CMK (cell line): Measurements from ENCODE around the gene IFI44L.
A peak's percentile ranks its signal among the peaks of the same experiment; 100 is the strongest.

Source experiments
- DNase-seq: peaks from one replicate; pipeline ENCODE4 v3.0.0-alpha.2; 2010; ENCODE audit warnings: low read depth

The IFI44L gene

GRCh38 chr1:78641558-78641957 is 21.3 kb downstream of the IFI44L start:
- DNase-seq = no peak

- DNase-seq = peak; percentile 17
Measured at GRCh38 chr1:78645723-78646122, 25.5 kb downstream of the IFI44L start.

GRCh38 chr1:78647238-78647637 is 27.0 kb downstream of the IFI44L start:
- no peak for DNase-seq

- DNase-seq = peak; percentile 24
Measured at GRCh38 chr1:78649628-78650027, 29.4 kb downstream of the IFI44L start, which contains the start of gene IFI44. IFI44 (plus strand) TSS chr1:78649831; CDS start chr1:78650196, 365 bp downstream.

GRCh38 chr1:78650114-78650660 is 29.9 kb downstream of the IFI44L start:
- DNase-seq = no peak

DNA sequence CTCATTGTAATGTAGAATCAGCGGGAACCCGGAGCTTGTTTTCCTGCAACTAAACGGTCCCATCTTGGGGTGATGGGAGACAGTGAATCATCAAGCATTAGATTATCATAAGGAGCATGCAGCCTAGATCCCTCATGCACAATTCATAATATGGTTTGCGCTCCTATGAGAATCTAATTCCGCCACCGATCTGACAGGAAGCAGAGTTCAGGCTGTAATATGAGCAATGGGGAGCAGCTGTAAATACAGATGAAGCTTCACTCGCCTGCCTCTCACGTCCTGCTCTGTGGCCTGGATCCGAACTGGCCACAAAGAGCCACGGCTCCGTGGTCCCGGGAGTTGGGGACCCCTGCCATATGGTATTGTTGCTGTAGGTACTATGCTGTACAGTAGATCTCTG is 31.0 kb downstream of the IFI44L start:
- no peak for DNase-seq

DNA sequence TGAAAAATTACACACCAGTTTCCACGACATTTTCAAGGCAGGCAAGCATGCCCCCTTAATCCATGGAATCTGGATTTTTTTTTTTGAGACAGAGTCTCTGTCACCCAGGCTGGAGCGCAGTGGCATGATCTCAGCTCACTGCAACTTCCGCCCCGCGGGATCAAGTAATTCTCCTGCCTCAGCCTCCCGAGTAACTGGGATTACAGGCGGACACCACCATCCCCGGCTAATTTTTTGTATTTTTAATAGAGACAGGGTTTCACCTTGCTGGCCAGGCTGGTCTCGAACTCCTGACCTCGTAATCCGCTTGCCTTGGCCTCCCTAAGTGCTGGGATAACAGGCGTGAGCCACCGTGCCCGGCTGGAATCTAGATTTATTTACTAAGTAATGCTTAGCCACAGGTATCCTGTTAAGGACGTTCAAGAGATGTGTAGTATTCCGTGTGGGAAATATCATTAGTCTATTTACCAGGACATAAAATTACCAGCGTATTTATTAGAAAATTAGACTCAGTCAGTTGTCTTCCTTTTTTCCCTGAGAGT is 31.8 kb downstream of the IFI44L start:
- no peak for DNase-seq

DNA sequence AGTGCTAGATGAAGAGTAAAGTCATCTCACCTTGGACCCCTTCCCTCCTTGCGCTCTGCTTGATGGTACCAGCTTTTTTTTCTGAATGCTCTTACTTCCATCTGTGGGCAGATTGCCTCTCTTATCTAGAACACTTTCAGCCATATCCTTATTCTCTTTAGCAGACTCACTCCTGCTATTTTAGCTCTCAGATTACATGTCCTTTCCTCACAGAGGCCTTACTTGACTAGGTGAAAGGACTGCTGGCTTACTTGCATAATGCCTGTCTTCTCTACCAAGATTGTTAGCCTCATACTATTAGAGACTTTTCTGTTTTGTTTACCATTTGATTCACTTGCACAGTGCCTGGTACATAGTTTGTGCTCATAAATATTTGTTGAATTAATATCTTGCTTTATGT is 38.7 kb downstream of the IFI44L start:
- DNase-seq = no peak

GRCh38 chr1:78663923-78664322 is 43.7 kb downstream of the IFI44L start:
- no peak for DNase-seq

DNA sequence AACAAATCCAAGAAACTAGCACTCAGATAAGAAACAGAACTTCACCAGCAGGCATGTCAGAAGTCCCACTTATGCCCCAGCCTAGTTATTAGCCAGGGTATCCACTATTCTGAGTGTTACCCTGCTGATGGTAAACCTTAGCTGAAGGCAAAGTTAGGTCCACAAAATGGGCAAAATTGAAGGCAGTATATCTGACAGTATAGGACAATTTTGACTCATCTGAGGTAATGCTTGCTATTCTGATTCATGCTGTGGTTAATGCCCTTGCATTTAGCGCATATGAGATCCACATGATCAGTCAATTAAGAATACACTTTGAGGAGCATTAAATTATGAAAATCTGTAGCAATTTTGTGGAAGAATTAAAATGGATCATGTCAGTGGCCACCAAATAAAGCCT is 44.5 kb downstream of the IFI44L start:
- no peak for DNase-seq

- no peak for DNase-seq
Measured at GRCh38 chr1:78665809-78666208, 45.6 kb downstream of the IFI44L start.

DNA sequence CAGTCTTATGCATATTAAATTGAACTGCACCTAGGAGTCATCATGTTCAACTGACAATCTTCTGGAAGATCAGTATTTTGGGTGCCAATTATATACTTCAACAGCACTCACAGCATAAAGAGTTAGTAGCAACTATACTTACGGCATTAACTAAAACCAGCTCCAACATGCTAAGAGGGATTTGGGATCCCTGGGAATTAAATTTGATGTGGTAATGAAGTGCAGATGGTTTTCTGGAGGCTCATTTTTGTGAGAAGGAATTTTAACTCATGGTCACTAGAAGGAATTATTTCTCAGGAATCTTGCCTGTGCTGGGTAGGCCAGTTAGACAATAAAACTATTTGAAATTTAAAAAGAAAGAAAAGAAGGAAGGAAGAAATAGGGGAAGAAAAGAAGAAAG is 47.7 kb downstream of the IFI44L start:
- DNase-seq = no peak

- no peak for DNase-seq
Measured at GRCh38 chr1:78668427-78668826, 48.2 kb downstream of the IFI44L start.

DNA sequence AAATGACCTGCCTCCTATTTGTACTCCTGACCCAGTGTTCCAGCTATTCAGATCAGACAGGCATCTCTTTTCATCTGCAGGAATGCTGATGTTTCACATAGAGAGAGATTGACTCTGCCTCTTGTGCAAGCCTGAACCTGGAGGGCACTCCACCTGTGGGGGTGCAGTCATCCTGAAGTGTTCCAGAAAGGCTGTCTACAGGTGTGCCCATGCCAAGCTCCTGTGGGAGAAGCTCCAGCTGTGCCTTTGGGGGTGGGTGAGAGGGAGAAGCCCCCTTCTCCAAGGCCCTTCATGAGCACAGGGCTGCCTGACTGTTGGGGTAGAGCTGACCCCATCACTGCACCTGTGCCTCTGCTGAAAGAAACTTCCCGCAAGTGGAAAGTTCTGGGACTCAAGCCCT is 52.2 kb downstream of the IFI44L start:
- no peak for DNase-seq

GRCh38 chr1:78673120-78673519 is 52.9 kb downstream of the IFI44L start:
- no peak for DNase-seq

DNA sequence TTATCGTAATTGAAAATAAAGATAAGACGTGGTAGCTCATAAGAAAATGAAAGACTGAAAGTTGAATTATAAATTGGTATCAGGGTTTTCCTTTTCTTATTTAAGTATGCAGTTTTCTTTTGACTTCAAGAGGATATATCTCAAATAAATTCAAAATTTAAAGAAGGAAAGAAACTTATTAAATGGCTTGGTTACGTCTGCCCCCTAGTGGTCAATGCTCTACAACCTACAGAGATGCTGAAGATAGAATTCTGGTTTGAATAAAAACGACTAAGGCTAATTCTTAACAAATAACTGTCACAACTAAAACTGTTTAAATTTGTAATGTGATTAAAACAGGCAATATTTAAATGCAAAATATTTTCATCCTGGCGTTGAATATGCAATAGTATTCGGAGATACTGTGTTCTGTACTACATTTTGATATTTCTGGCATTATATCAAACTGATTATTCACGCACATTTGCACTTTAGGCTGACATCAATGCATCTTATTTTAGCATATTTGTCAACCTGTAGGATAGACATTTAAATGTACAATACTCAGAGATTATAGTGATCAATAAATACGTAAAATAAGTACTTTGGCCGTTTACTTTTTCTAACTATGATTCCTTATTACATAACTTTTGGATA is 56.2 kb downstream of the IFI44L start:
- peak; percentile 32 for DNase-seq

- DNase-seq = no peak
Measured at GRCh38 chr1:78676993-78677392, 56.7 kb downstream of the IFI44L start.

DNA sequence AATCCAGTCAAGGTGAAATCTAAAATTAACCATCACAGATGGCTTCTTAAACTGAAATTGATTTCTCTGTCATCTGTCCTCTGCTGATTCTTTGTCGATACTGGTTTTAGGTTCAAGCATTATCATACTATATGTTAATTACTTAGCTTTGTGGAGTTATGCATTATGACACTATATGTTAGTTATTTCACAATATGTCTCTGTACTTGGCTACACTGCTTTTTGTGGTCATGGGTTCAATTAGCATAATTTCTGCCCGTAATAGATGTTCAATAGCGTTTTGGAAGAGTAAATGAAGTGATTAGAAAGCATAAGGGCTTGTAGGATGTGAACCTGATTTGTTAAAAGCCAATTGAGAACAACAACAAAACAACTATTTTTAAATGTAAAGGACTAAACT is 57.5 kb downstream of the IFI44L start:
- no peak for DNase-seq

DNA sequence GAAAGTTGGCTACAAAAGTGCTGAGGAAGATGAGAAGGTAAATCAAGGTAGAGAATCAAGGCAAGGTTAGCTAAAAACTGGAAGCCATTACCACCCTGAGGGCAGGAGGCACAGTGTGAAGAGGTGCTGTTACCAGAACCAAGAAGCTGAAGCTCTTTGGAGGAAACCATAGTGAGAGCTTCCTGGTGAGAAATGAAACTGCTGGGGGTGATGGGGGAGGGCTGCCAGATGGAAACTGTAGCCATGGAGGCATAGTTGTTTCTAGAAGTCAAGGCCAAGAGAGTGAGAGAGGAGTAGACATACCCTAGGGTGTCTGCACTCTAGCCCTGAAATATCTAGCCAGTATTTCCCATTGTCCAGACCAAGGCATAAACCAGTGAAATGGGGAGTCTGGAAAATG is 58.1 kb downstream of the IFI44L start:
- DNase-seq = no peak

DNA sequence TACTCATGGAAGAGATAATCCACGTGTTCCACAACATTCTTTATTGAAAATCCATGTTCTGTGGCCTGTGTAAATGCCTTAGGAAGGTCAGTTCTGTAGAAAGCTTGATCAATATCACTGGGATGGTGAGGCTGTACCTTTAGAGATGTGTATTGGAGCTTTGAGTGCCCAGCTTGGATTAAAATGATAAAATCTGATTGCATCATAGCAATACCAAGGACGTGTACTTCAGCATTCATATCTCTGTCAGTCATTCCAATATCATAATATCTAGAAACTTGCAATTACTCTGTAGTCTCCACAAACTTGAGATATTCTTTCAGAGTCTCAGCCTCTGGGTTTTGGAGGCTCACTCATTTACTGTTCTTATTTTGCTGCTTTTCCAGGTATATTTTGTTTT is 61.0 kb downstream of the IFI44L start:
- DNase-seq = no peak

GRCh38 chr1:78682496-78682895 is 62.2 kb downstream of the IFI44L start:
- no peak for DNase-seq

DNA sequence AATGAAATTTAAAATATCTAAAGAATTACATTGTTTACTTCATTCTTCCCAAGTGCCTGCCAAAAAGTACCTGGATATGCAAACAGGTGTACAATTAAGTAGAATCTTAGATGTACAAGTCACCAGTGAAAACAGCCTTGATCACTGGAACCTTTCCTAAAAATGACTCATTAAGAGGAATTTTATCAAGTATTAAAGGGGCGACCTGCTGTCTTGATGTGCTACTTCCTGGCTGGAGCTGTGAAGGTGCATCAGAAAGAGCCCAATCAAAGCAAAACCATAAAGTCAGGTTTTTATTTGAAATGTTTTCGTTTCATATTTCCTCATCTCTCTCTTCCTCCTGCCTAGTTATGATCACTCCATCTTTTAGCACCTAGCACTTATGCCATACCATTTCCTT is 62.8 kb downstream of the IFI44L start:
- DNase-seq = no peak

DNA sequence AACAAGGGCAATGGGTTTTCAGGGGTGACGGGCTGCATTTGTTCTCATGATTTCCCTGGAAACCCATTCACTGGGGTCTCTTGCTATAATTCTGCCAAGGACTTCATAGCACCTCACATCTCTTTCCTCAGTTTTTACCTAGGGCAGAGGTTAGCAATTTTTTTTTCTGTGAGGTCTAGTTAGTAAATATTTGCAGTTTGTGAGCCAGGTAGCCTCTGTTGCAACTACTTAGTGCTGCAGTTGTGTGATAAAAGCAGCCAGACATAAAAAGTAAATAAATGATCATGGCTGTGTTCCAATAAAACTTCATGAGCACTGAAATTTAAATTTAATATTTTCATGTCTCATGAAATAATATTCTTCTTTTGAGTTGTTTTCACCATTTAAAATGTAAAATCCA is 67.1 kb downstream of the IFI44L start:
- no peak for DNase-seq

GRCh38 chr1:78687914-78688313 is 67.7 kb downstream of the IFI44L start:
- DNase-seq = no peak
